ENCODE measurements around the gene RAPGEF2.

The RAPGEF2 gene

DNA sequence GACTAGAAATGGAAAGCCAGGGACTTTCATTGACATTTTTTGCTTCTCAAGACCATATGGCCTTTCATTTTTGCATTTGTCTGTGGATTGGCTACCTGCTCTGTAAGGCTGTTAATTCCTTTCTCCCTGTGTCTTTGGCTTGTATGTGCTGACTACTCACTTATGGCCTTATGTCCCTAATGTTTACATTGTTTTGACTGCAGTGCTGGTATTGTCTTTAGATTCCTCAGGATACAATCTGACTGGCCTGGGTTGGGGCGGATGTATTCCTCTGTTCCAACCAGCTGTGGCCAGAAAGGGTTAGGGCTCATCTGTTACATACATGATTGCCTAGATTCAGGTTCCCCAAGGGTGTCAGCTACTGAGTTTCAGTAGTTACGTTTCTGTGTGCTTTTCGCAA, 108.1 kb downstream of the RAPGEF2 start:
- TF ChIP-seq, protein P1, sequence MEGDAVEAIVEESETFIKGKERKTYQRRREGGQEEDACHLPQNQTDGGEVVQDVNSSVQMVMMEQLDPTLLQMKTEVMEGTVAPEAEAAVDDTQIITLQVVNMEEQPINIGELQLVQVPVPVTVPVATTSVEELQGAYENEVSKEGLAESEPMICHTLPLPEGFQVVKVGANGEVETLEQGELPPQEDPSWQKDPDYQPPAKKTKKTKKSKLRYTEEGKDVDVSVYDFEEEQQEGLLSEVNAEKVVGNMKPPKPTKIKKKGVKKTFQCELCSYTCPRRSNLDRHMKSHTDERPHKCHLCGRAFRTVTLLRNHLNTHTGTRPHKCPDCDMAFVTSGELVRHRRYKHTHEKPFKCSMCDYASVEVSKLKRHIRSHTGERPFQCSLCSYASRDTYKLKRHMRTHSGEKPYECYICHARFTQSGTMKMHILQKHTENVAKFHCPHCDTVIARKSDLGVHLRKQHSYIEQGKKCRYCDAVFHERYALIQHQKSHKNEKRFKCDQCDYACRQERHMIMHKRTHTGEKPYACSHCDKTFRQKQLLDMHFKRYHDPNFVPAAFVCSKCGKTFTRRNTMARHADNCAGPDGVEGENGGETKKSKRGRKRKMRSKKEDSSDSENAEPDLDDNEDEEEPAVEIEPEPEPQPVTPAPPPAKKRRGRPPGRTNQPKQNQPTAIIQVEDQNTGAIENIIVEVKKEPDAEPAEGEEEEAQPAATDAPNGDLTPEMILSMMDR (IDR thresholded peaks at IDR 0.05; ENCODE audit: borderline replicate concordance, insufficient read depth, low read depth, low read length): no peak
- no peak overlapping the region for H3K4me3 ChIP-seq (ENCODE audit: low read depth, low read length)

DNA sequence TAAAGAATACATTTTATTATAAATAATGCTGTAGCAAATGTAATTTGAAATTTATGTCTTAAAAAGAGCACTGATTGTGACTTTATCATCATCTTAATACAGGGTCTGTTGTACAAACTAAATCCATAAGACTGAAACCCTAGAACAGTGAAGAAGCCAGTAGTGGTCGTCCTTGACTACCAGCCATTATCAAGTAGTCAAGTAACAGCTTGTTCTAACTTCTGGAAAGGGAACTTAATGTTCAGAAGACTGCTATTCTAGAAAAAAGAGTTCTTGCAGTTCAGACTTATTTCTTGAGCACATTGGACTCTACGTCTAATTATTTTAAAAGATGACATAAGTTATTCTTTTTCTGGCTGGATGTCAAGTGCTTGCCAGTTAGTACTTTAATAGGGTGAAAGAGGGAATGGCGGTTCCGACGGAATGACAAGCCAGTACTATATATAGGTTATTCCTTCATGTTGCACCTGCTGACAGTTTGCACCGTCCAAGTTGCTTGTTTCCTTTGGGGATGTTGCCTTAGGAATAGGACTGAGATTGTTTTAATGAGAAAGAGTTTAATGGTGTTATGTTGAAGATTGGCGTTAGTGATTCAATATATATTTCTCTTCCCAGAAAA, 109.9 kb downstream of the RAPGEF2 start:
- no peak overlapping the region for H3K4me3 ChIP-seq (ENCODE audit: low read depth, low read length)
- TF ChIP-seq, protein P1 (IDR thresholded peaks at IDR 0.05; ENCODE audit: borderline replicate concordance, insufficient read depth, low read depth, low read length): no peak

DNA sequence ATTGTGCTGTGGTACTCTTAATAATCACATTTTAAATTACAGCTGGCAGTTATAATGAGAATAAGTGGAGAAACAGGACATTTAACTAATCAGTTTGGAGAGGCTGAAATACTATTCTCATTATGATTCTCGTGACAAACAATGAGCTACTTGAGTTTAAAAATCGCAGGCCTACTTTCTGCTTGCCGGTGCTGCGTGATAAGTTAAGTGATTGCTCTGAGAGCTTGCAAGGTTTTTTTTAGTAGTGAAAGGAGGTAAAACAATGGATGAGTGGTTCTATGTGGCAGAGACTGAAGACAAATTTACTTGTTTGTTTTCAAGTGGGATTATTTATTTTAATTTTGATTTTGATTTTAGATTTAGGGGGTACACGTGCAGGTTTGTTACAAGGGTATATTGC, 114.0 kb downstream of the RAPGEF2 start:
- TF ChIP-seq, protein P1 (IDR thresholded peaks at IDR 0.05; ENCODE audit: borderline replicate concordance, insufficient read depth, low read depth, low read length): no peak
- H3K4me3 ChIP-seq (ENCODE audit: low read depth, low read length): no peak overlapping the region

DNA sequence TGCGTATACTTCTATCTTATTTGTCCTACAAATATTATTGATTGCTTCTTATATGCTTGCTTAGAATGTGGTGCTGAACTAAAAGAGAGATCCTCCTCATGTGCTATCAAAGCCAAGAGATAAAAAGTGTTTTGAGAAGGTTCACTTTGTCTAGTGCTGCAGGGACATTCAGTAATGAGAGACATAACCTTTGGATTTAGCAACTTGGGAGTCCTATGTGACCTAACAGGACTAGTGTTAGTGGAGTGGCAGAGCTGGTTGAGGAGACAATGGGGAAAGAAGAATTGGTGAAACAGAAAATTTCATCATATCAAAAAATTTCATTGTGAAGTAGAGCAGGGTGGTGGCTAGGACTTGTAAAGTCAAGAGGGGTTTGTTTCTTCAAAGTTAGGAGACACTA, 117.0 kb downstream of the RAPGEF2 start:
- no peak overlapping the region for H3K4me3 ChIP-seq (ENCODE audit: low read depth, low read length)
- TF ChIP-seq, protein P1 (IDR thresholded peaks at IDR 0.05; ENCODE audit: borderline replicate concordance, insufficient read depth, low read depth, low read length): no peak

DNA sequence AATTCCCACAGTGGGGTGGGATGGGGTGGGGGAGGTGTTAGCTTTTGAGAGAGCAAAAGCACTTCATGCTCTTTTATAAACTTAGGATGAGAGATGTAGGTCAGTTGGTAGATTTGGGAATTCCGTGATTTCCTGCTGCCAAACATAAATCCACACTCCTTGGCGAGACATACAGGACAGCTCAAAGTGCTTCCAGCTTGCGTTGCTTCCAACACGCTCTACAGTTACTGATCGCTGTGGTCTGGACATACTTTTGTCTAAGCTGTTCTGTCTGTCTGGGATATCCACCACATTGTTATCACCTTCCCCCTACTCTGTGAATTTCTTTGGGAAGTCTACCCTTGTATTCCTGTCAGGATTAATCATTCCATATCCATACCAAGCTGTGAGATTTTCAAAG, 117.5 kb downstream of the RAPGEF2 start:
- no peak overlapping the region for H3K4me3 ChIP-seq (ENCODE audit: low read depth, low read length)
- TF ChIP-seq, protein P1 (IDR thresholded peaks at IDR 0.05; ENCODE audit: borderline replicate concordance, insufficient read depth, low read depth, low read length): no peak

DNA sequence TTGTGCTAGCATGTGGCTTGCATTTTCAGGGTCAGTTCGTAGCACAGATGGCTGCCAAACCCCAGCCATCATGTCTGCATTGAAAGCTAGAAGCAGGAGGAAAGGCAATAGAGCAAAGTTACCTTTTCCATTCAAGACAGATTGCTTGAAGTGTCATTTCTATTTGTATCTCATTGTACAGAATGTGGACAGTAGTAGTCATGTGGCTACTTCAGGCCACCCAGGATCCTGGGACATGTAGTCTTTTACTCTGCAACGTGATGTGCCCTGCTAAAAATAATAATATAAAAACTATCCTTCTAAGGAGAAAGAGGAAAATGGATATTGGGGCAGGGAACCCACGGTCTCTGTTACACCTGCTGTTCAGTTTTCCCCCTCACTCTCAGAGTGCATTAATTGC, 118.4 kb downstream of the RAPGEF2 start:
- no peak overlapping the region for H3K4me3 ChIP-seq (ENCODE audit: low read depth, low read length)
- TF ChIP-seq, protein P1 (IDR thresholded peaks at IDR 0.05; ENCODE audit: borderline replicate concordance, insufficient read depth, low read depth, low read length): no peak

DNA sequence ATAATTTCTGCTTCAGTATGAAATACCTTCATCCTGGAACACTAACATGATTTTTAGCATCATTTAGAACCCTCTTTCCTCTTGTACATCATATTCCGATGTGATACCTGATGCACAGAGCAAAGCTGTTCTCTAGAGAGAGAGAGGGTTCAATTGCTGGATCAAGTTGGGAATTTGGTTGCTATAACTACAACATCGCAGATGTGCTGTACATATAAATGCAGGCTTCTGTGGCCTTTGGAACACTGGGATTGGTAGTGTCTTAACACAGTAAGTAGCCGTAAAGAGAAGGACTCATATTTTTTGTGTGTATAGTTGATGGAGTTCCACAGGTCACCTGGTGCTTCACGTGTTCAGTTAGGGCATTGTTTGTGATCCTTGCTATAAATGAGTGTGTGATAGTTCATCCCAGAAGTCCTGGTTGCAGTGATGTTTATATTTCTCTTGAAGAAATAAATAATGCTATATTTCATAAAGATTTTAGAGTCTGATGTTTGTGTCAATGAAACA, 119.2 kb downstream of the RAPGEF2 start:
- TF ChIP-seq, protein P1 (IDR thresholded peaks at IDR 0.05; ENCODE audit: borderline replicate concordance, insufficient read depth, low read depth, low read length): no peak
- no peak overlapping the region for H3K4me3 ChIP-seq (ENCODE audit: low read depth, low read length)
